ENCODE results near the gene CPEB4.

DNA sequence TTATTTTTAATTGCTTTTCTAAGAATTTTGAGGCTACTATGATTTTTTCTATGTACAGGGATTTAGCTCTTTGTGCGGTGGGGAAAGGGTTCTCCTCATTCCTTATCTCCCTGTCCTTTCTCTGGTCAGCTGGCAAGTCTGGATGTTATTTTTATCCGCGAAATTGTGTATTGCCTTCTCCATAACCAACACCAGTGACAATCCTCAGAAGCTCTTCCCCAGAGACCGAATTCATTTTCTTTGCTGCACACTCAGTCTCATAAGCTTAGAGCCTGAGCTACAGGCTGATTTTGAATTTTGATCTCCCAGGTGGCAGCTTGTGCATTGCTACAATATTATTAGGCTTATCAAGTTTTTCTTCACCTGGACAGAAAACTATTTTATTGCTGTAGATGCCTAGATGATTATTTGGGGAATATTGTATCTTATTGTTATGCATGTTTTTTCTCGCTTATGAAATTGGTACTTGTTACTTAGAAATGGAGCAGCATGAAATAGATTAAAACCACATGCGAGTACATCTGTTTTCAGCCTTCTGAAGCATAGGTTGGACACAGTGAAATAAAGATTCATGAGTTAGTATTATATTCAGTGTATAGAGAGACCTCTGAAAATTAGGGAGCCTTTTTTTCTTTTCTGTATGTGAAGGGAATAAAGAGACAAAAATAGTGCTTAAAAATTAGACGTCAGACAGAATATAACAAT, 27.3 kb downstream of the CPEB4 start:
- TF ChIP-seq CTCF (IDR thresholded peaks at IDR 0.05) (no peak), POLR2A (IDR thresholded peaks at IDR 0.05) (no peak)
